ENCODE data around the gene INA.

Gene INA

DNA sequence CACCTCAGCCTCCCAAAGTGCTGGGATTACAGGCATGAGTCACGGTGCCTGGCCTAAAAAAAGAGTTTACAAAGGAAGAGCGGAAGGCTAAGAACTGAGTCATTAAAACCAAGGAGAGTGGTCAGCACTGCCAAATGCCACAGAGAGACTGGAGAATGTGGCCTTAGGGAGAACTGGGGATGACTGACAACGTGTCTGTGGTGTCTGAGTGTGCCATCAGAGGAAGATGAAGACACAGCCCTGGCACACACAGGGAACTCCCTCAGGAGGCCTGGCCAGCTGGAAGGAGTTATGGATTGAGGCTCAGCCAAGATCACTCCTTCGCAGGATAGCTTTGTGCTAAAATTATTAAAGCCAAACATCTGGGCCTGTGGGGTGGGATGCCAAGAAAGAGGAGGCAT, 3.9 kb upstream of the INA start:
- no peak overlapping the region for H3K4me3 ChIP-seq (ENCODE audit: low read depth, low read length)

- H3K4me3 ChIP-seq (ENCODE audit: low read depth, low read length), result peak overlapping the region; percentile 50
Observed at GRCh38 chr10:103276251-103276895, 565 bp upstream of the INA start.

DNA sequence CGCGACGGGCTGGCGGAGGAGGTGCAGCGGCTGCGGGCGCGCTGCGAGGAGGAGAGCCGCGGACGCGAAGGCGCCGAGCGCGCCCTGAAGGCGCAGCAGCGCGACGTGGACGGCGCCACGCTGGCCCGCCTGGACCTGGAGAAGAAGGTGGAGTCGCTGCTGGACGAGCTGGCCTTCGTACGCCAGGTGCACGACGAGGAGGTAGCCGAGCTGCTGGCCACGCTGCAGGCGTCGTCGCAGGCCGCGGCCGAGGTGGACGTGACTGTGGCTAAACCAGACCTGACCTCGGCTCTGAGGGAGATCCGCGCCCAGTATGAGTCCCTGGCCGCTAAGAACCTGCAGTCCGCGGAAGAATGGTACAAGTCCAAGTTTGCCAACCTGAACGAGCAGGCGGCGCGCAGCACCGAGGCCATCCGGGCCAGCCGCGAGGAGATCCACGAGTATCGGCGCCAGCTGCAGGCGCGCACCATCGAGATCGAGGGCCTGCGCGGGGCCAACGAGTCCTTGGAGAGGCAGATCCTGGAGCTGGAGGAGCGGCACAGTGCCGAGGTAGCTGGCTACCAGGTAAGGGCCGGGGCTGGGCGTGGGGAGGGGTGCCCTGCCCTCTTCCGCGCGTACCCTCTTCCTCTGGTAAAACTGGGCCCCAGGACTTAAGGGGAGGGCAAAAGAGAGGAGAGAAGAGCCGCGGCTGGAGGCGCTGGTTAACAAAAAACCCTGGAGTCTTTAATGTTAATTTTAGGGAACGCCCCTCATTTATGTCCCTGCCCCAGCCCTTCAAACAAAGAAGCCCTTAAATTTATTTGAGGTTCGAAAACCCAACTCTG, 987 bp downstream of the INA start:
- H3K4me3 ChIP-seq (ENCODE audit: low read depth, low read length), result peak overlapping the region; percentile 50

- peak overlapping the region; percentile 21 for H3K4me3 ChIP-seq (ENCODE audit: low read depth, low read length)
Observed at GRCh38 chr10:103278537-103278823, 1.5 kb downstream of the INA start.

- peak overlapping the region; percentile 21 for H3K4me3 ChIP-seq (ENCODE audit: low read depth, low read length)
Observed at GRCh38 chr10:103278862-103279298, 1.9 kb downstream of the INA start.

GRCh38 chr10:103280031-103280430, 3.1 kb downstream of the INA start:
- H3K4me3 ChIP-seq (ENCODE audit: low read depth, low read length), result no peak overlapping the region

GRCh38 chr10:103280506-103280905, 3.6 kb downstream of the INA start:
- no peak overlapping the region for H3K4me3 ChIP-seq (ENCODE audit: low read depth, low read length)

DNA sequence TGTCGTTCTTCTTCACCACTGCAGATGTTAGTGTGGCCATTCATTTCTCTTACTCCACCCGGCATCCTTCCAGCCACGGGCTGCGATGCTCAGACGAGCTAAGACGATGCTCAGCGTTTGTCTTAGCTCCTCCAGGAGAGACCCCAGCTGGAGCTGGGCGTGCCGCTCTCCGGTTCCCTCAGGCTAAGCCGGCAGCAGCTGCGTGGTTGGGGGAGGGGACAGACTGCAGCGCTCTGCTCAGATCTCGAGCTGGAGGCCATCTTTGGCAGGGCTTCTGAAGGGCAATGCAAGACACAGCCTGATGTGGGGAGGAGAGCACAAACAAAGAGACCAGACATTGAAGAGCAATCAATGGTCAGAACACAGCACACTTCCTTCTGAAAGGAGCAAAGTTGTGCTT, 4.8 kb downstream of the INA start:
- no peak overlapping the region for H3K4me3 ChIP-seq (ENCODE audit: low read depth, low read length)

- no peak overlapping the region for H3K4me3 ChIP-seq (ENCODE audit: low read depth, low read length)
Observed at GRCh38 chr10:103282961-103283360, 6.0 kb downstream of the INA start.

GRCh38 chr10:103284170-103284569, 7.2 kb downstream of the INA start:
- H3K4me3 ChIP-seq (ENCODE audit: low read depth, low read length), result no peak overlapping the region

DNA sequence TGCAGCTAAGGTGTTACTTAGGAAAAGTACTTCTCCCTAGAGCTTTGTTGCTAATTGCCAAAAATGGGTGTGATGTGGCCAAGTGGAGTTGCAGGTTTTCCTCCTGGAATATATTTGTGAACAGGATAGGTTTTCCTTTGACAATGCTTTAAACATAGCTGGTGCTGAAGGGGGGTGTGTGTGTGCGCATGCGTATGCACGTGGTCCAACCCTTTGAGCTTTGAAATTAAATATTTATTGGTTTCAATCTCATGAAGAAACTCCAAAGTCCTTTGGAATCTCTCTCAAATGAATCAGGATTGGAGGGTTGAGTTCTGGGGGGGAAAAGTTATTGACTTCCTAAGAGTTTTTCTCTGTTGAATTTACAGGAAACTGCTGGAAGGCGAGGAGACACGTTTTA, 11.1 kb downstream of the INA start:
- no peak overlapping the region for H3K4me3 ChIP-seq (ENCODE audit: low read depth, low read length)

DNA sequence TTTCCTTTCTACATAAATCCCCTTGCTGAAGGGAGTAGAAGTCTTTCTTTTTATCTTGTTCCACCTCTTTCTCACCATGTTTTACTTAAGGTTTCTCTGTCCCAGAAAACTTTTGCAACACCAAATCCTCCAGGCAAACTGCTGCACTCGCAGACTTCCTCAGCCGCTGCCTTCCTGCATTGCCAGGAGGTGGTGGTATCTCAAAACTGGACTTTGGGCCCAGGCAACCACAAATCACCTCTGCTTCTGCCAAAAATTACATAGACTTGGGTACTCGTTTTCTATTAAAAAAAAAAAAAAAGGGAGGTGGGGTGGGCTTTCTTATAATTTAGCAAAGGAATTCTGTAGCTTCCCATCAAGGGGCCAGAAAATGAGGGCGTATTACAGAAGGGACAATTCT, 14.7 kb downstream of the INA start:
- no peak overlapping the region for H3K4me3 ChIP-seq (ENCODE audit: low read depth, low read length)

- H3K4me3 ChIP-seq (ENCODE audit: low read depth, low read length), result no peak overlapping the region
Observed at GRCh38 chr10:103295374-103296015, 18.6 kb downstream of the INA start.

DNA sequence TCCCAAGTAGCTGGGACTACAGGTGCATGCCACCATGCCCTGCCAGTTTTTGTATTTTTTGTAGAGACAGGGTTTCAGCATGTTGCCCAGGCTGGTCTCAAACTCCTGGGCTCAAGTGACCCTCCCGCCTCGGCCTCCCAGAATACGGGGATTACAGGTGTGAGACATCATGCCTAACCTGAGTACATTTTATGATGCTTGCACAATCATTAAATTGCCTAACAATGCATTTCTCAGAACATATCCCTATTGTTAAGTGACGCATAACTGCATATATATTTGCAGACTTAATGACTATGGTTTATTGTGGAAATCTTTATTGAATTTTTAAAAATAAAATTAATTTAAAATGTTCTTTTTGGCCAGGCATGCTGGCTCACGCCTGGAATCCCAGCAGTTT, 30.7 kb downstream of the INA start:
- no peak overlapping the region for H3K4me3 ChIP-seq (ENCODE audit: low read depth, low read length)

DNA sequence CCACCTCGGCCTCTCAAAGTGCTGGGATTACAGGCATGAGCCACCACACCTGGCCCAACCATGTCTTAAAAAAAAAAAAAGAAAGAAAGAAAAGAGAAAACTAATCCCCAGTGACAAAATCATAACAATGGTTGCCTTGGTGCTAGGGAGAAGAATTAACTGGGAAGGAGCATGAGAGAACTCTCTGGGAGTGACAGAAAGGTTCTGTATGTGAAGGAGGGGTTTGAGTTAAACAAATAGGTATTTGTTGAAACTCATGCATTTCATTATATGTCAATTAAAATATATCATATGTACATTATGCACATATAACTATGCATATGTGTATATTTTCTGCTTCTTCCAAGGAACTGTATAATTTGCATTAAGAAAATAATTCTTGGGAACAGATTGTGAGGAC, 33.3 kb downstream of the INA start:
- H3K4me3 ChIP-seq (ENCODE audit: low read depth, low read length), result no peak overlapping the region

DNA sequence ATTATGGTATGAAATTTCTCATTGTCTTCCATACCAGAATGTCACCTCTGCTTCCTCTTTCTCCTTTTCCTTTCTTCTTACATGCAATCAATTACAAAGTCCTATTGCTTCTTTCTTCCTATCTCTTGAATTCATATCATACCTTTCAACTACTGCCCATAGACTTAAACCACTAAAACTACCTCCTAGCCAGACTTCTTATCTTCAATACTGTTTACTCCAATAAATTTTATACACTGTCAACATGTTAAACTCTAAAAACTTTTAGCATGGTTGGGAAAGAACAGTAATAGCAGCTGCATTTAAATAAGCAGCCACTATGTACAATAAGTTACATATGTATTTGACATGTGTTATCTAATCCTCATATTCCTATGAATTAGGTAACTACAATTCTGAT, 39.1 kb downstream of the INA start:
- H3K4me3 ChIP-seq (ENCODE audit: low read depth, low read length), result no peak overlapping the region

DNA sequence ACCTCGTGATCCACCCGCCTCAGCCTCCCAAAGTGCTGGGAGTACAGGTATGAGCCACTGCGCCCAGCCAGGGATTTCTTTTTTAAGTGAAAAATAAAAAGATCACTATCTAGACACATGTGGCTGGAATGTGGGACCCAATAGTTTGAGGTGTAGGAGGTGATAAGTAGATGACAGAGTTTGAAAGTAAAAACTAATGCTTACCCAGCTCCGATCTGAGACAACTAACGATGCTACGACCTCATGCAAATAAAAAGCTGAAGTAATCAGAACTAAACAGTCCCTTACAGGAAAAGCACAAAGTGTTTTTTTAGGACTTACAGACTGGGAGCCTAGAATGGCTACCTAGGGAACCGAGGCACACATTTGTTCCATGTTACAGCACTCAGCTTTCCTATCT, 51.0 kb downstream of the INA start:
- no peak overlapping the region for H3K4me3 ChIP-seq (ENCODE audit: low read depth, low read length)

- no peak overlapping the region for H3K4me3 ChIP-seq (ENCODE audit: low read depth, low read length)
Observed at GRCh38 chr10:103333934-103334520, 57.1 kb downstream of the INA start.

GRCh38 chr10:103334567-103334966, 57.6 kb downstream of the INA start:
- no peak overlapping the region for H3K4me3 ChIP-seq (ENCODE audit: low read depth, low read length)

DNA sequence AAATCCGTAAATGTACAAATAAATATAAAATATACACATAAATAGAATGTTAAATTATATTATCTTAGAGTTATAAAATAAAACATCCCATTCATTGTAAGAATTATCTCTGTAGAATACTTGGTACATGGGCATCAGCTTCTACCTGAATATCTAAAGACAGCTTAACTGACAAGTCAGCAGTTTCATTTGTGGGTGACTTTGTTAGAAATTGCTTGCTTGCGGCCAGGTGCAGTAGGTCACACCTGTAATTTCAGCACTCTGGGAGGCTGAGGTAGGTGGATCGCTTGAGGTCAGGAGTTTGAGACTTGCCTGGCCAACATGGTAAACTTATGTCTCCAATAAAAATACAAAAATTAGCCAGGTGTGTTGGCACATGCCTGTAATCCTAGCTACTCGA, 59.4 kb downstream of the INA start:
- H3K4me3 ChIP-seq (ENCODE audit: low read depth, low read length), result no peak overlapping the region
